A673 (cell line): ENCODE measurements around the gene GNPDA2. TPM values are rescaled to one million over a fixed set of nuclear protein-coding genes. Genes with fewer than 3 reads are reported as not detected.

ENCODE experiments used
- BruUV-seq: library from RNA; stranded (reverse); fragments of 400-500 nt; replicated peaks from 2 replicates; lab custom pipeline; 2021; lab: Mats Ljungman, UMichigan
- CTCF ChIA-PET: fragments of 300-600 bp; sonication (Branson Sonifier 250); formaldehyde crosslinking; loops from one replicate; lab custom pipeline; 2022; ENCODE audit warnings: antibody characterized with exemption; lab: Charles Lee
- POLR2A ChIA-PET: fragments of 300-600 bp; sonication (Branson Sonifier 250); formaldehyde crosslinking; loops from one replicate; lab custom pipeline; 2022; ENCODE audit warnings: antibody characterized with exemption; ENCODE audit not compliant: low non-redundant PET; lab: Charles Lee
- DNase-seq: peaks from one replicate; pipeline ENCODE4 v3.0.0-alpha.2; 2015; ENCODE audit warnings: low spot score
- H3K27ac ChIP-seq: fragments of 200-600 bp; sonication (generic); 2 replicates; pipeline ENCODE4 v1.5.1; 2016; ENCODE audit warnings: mixed run types, low read depth, mild to moderate bottlenecking, mixed read lengths, antibody characterized with exemption, low read length; ENCODE audit not compliant: poor library complexity, severe bottlenecking
- H3K27me3 ChIP-seq: fragments of 200-600 bp; sonication (generic); replicated peaks from 2 replicates; pipeline ENCODE4 v1.6.1; 2017; ENCODE audit warnings: mixed run types, low read depth, mild to moderate bottlenecking, mixed read lengths, antibody characterized with exemption, low read length; ENCODE audit not compliant: insufficient read depth, poor library complexity
- H3K36me3 ChIP-seq: fragments of 200-600 bp; sonication (generic); 2 replicates; pipeline ENCODE4 v1.6.1; 2016; ENCODE audit warnings: mixed run types, mild to moderate bottlenecking, mixed read lengths, antibody characterized with exemption, low read length; ENCODE audit not compliant: insufficient read depth, poor library complexity, severe bottlenecking
- H3K4me1 ChIP-seq: fragments of 200-600 bp; sonication (generic); 2 replicates; pipeline ENCODE4 v1.6.1; 2017; ENCODE audit warnings: mixed run types, mild to moderate bottlenecking, mixed read lengths, antibody characterized with exemption, low read length; ENCODE audit not compliant: insufficient read depth, poor library complexity, severe bottlenecking
- H3K4me3 ChIP-seq: fragments of 200-600 bp; sonication (generic); 2 replicates; pipeline ENCODE4 v1.5.1; 2016; ENCODE audit warnings: low read depth, mixed run types, mild to moderate bottlenecking, mixed read lengths, low read length; ENCODE audit not compliant: poor library complexity, severe bottlenecking
- H3K9me3 ChIP-seq: fragments of 200-600 bp; sonication (generic); 2 replicates; pipeline ENCODE4 v1.6.1; 2016; ENCODE audit warnings: mixed run types, low read depth, mild to moderate bottlenecking, mixed read lengths, antibody characterized with exemption, low read length; ENCODE audit not compliant: poor library complexity, severe bottlenecking
- EZH2 ChIP-seq: fragments of 200-600 bp; sonication (generic); IDR thresholded peaks from 2 replicates; pipeline ENCODE4 v1.6.1; 2017; ENCODE audit warnings: borderline replicate concordance, low read depth, mild to moderate bottlenecking, mixed read lengths, antibody characterized with exemption, low read length; ENCODE audit not compliant: poor library complexity, severe bottlenecking
- intact Hi-C: fragments of 100-400 bp; cut with micrococcal nuclease; formaldehyde crosslinking; loops from one replicate; pipeline ENCODE4 v1.10.0; 2022; ENCODE audit not compliant: unreplicated experiment
- total RNA-seq: library from RNA; stranded (reverse); gene quantifications from 2 replicates; pipeline ENCODE4 v1.2.3, GENCODE V29; 2021
- TF ChIP-seq, protein P1 (sequence below): fragments of 300-800, 200-600 bp; sonication (generic); conservative IDR thresholded peaks from 2 replicates; pipeline ENCODE4 v1.5.1; 2017; ENCODE audit warnings: low read depth, mild to moderate bottlenecking, antibody characterized with exemption, low read length, moderate library complexity, mixed read lengths

Gene GNPDA2
- total RNA-seq, 1 experiment from 2014 or later = 27.8 TPM

DNA sequence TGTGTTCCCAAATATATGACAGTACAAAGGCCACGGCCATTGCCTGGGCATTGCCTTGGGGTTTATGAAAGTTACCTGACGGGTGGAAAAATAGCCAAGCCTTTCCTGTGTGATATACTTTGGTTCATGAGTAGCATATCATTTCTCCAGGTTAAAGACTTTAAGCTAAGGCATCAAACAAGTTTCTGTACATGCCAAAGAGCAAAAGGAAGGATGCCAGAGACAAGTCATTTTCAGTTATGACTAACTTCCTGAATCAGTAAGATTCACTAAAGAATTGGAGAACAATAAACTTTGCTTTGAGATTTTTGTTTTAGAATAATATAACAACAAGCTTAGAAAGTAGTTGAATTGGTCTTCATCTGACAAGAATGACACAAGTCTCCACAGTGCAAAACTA is 57.8 kb downstream of the GNPDA2 start:
- intact Hi-C loops = no loop called here
- no peaks in the 10 kb centered on the region for H3K9me3 ChIP-seq
- BruUV-seq = no TSS peak
- H3K27me3 ChIP-seq = no peaks in the 10 kb centered on the region
- no peak for DNase-seq
- no peak for TF ChIP-seq EZH2
- TF ChIP-seq, protein P1, sequence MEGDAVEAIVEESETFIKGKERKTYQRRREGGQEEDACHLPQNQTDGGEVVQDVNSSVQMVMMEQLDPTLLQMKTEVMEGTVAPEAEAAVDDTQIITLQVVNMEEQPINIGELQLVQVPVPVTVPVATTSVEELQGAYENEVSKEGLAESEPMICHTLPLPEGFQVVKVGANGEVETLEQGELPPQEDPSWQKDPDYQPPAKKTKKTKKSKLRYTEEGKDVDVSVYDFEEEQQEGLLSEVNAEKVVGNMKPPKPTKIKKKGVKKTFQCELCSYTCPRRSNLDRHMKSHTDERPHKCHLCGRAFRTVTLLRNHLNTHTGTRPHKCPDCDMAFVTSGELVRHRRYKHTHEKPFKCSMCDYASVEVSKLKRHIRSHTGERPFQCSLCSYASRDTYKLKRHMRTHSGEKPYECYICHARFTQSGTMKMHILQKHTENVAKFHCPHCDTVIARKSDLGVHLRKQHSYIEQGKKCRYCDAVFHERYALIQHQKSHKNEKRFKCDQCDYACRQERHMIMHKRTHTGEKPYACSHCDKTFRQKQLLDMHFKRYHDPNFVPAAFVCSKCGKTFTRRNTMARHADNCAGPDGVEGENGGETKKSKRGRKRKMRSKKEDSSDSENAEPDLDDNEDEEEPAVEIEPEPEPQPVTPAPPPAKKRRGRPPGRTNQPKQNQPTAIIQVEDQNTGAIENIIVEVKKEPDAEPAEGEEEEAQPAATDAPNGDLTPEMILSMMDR = no peak
- ChIA-PET POLR2A (no interaction called here), CTCF (no interaction called here)
- no peak overlapping the region for H3K27ac ChIP-seq
- no peaks in the 10 kb centered on the region for H3K4me1 ChIP-seq
- H3K36me3 ChIP-seq = no peaks in the 10 kb centered on the region
- no peak overlapping the region for H3K4me3 ChIP-seq

DNA sequence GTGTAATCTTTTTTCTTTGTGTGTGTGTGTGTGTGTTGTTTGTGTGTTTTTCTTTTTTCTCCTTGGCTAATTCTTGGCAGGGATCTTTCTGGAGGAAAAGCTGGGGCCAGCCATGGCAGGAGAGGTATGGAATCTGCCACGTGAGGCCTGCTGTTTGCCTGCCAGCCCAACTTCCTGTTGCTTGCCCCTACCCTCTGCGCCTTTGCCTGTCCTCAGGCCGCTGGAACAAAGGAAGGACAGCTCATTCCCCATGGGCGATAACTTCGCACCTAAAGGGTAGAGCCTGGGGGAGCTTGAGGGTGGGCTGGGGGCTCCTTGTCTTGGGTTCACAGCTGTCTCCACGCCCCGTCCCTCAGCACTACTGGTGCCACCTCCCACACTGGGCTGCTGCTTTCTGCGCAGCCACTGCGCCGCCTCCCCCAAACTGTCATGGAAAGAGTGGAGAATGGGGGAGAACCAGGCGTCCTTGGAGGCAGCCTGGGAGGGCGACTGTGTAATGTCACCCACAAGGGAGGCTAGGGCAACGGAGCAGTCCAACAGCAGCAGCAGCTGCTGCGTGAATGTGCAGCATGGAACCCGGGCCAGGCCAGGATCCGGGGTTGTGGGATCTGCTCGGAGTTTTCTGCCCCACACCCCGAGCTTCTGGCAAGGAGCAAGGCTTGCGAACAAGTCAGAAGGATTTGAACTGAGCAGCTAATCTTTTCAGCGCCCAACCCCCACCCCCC is 62.7 kb downstream of the GNPDA2 start:
- POLR2A ChIA-PET = no interaction called here
- BruUV-seq = no TSS peak

DNA sequence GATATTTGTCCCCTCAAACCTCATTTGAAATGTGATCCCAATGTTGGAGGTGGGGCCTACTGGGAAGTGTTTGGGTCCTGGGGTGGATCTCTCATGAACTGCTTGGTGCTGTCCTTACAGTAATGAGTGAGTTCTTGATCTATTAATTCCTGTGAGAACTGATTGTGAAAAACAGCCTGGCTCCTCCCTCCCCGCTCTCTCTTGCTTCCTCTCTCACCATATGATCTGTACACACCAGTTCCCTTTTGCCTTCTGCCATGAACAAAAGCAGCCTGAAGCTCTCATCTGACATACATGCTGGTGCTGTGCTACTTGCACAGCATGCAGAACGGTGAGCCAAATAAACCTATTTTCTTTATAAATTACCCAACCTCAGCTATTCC is 63.7 kb downstream of the GNPDA2 start:
- Histone ChIP-seq H3K4me3 (no peak overlapping the region), H3K27ac (no peak overlapping the region), H3K9me3 (no peaks in the 10 kb centered on the region), H3K36me3 (no peaks in the 10 kb centered on the region), H3K4me1 (no peaks in the 10 kb centered on the region), H3K27me3 (peaks cover 3% of the 10 kb centered on the region)
- ChIA-PET POLR2A (no interaction called here), CTCF (no interaction called here)
- TF ChIP-seq, protein P1 = no peak
- TF ChIP-seq EZH2 = no peak
- BruUV-seq = no TSS peak
- intact Hi-C loops = no loop called here
- DNase-seq = no peak

More for the DNA sequence above, 62.7 kb downstream of the GNPDA2 start:
- DNase-seq = no peak
- H3K36me3 ChIP-seq = no peaks in the 10 kb centered on the region
- H3K27me3 ChIP-seq = peaks cover 3% of the 10 kb centered on the region
- H3K9me3 ChIP-seq = no peaks in the 10 kb centered on the region
- H3K27ac ChIP-seq = no peak overlapping the region
- TF ChIP-seq EZH2 = no peak
- TF ChIP-seq, protein P1 = no peak
- no peak overlapping the region for H3K4me3 ChIP-seq
- CTCF ChIA-PET = no interaction called here
- no peaks in the 10 kb centered on the region for H3K4me1 ChIP-seq
- intact Hi-C loops = no loop called here
